ENCODE measurements around the gene CASP8.
"Not testable (repeated sequence)": the region's sequence is repeated elsewhere in the genome, so short reads cannot be mapped to it uniquely, and the experiment has no call there.

CASP8 gene

DNA sequence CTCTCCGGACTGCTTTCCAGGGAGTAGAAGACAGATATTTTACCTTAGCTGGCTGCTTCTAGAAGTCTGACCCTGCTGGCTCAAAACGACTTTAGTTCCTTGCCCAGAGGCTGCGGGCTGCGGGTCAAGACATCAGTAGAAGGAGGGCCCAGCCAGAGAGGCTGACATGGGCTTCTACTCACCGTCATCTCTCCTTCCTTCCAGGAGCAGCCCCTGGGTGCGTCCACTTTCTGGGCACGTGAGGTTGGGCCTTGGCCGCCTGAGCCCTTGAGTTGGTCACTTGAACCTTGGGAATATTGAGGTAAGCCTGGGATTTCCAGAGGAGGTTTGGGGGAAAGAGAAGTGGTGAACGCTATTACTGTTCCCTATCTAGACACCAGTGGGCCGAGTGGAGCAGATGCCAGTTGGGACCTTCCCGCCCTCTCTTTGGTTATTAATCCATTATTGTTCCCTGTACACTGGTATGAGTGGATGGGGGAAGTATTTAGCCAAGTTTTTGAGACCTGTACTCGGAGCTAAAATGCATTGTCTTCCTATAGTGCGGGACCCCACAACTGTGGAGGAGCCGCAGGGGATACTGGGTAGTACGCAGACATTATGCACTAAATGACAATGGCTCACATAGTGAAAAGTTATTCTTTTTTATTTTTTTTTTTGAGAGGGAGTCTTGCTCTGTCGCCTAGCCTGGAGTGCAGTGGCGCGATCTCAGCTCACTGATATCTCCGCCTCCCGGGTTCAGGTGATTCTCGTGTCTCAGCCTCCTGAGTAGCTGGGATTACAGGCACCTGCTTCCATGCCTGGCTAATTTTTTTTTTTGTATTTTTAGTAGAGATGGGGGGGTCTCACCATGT, 26.3 kb upstream of the CASP8 start:
- peak; percentile 62 for DNase-seq
- peak overlapping the region; percentile 97 for H3K4me3 Mint-ChIP-seq
- H3K9me3 Mint-ChIP-seq = no peaks in the 10 kb centered on the region
- peak overlapping the region; percentile 98 for H3K27ac Mint-ChIP-seq
- H3K27me3 Mint-ChIP-seq = no peaks in the 10 kb centered on the region
- H3K4me1 Mint-ChIP-seq (ENCODE audit: low read depth) = peaks cover 54% of the 10 kb centered on the region
- H3K36me3 Mint-ChIP-seq (ENCODE audit: low read depth) = peaks cover 48% of the 10 kb centered on the region

- Mint-ChIP-seq H3K9me3 (no peaks in the 10 kb centered on the region), H3K4me3 (peak overlapping the region; percentile 97), H3K4me1 (ENCODE audit: low read depth) (peaks cover 57% of the 10 kb centered on the region), H3K27ac (peak overlapping the region; percentile 98), H3K27me3 (no peaks in the 10 kb centered on the region), H3K36me3 (ENCODE audit: low read depth) (peaks cover 52% of the 10 kb centered on the region)
- DNase-seq = no peak
These were observed 25.6 kb upstream of the CASP8 start for GRCh38 chr2:201234663-201235135.

DNA sequence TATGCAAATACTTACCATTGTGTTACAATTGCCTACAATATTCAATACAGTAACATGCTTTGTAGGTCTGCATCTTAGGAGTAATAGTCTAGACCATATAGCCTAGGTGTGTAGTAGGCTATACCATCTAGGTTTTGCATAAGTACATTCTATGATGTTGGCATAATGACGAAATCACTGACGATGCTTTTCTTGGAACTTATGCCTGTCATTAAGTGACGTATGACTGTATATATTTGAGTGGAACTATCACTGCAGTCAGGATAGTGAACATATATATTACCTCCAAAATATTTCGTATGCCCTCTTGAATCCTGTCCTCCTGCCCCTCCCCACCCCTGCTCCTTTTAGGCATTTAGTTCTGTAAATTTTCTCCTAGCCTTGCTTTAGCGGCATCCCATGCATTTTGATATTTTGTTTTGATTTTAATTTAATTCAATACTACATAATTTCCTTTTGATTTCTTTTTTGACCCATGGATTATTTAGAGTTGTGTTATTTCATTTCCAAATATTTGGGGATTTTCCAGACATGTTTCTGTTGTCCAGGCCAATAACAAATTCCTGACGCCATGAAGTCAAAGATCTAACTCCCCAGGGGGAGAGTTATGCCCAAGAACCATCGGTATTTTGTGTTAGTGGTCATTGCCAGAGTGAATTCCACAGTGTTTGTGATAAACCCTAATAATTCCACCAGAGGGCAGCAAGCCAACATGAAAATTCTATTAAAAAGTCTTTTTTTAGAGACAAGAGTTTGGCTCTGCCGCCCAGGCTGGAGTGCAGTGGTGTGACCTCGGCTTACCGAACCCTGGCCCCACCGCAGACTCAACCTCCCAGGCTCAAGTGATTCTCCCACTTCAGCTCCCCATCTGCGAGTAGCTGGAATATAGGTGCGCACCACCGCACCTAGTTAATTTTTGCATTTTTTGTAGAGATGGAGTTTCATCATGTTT, 24.2 kb upstream of the CASP8 start:
- peaks cover 8% of the 10 kb centered on the region for H3K9me3 Mint-ChIP-seq
- peak overlapping the region; percentile 89 for H3K27ac Mint-ChIP-seq
- H3K27me3 Mint-ChIP-seq = no peaks in the 10 kb centered on the region
- peak; percentile 57 for DNase-seq
- peaks cover 59% of the 10 kb centered on the region for H3K4me1 Mint-ChIP-seq (ENCODE audit: low read depth)
- H3K36me3 Mint-ChIP-seq (ENCODE audit: low read depth) = peaks cover 67% of the 10 kb centered on the region
- H3K4me3 Mint-ChIP-seq = peak overlapping the region; percentile 97

GRCh38 chr2:201237486-201238123, 22.7 kb upstream of the CASP8 start:
- Mint-ChIP-seq H3K27me3 (no peaks in the 10 kb centered on the region), H3K27ac (peak overlapping the region; percentile 89), H3K4me1 (ENCODE audit: low read depth) (peaks cover 56% of the 10 kb centered on the region), H3K36me3 (ENCODE audit: low read depth) (peaks cover 81% of the 10 kb centered on the region), H3K9me3 (peaks cover 13% of the 10 kb centered on the region), H3K4me3 (peak overlapping the region; percentile 97)
- DNase-seq = no peak

GRCh38 chr2:201239167-201239935, 21.0 kb upstream of the CASP8 start:
- peaks cover 62% of the 10 kb centered on the region for H3K4me1 Mint-ChIP-seq (ENCODE audit: low read depth)
- peak overlapping the region; percentile 4 for H3K4me3 Mint-ChIP-seq
- DNase-seq, H3K27me3 Mint-ChIP-seq: not testable (repeated sequence)
- H3K9me3 Mint-ChIP-seq = peaks cover 13% of the 10 kb centered on the region
- H3K36me3 Mint-ChIP-seq (ENCODE audit: low read depth) = peaks cover 82% of the 10 kb centered on the region
- H3K27ac Mint-ChIP-seq = peak overlapping the region; percentile 60

DNA sequence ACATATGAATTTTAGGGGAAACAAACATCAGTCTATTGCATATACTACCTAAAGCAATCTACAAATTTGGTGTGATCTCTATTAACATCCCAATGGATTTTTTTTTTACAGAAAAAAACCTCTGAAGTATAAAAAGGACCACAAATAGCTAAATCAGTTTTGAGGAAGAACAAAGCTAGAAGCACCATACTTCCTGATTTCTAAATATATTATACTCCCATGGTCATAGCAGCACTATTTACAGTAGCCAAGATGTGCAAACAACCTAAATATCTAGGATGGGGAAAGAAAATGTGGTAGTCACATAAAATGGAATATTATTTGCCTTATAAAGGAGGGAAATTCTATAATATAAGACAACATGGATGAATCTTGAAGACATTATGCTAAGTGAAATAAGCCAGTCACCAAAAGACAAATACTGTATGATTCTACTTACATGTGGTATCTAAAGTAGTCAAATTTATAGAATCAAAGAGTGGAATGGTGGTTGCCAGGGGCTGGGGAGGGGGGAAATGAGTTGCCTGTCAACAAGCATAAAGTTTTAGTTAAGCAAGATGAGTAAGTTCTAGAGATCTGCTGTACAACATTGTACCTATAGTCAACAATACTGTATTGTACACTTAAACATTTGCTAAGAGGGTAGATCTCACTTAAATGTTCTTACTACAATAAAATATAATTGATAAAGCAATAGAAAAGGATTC, 17.6 kb upstream of the CASP8 start:
- Mint-ChIP-seq H3K27ac (no peak overlapping the region), H3K9me3 (peaks cover 13% of the 10 kb centered on the region), H3K4me1 (ENCODE audit: low read depth) (peaks cover 60% of the 10 kb centered on the region), H3K36me3 (ENCODE audit: low read depth) (peaks cover 76% of the 10 kb centered on the region), H3K27me3 (no peaks in the 10 kb centered on the region), H3K4me3 (no peak overlapping the region)
- DNase-seq = no peak

DNA sequence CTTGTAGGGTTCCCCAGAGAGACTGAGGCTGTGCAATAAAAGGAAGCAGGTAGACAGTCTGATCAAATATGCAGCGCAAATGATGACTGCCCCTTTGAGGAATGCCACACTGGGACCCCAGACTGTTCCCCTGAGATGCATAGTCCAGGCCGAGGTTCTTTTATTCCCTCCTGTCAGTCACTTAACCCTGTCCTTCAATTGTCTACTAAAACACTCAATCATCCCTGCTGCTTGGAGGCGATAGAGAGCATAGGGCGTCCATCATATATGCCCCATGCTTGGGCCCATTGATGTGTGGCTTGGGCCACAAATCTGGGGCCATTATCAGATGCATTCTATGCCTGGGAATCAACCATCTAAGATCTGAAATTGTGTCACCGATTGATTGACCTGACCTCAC, 15.5 kb upstream of the CASP8 start:
- no peaks in the 10 kb centered on the region for H3K27me3 Mint-ChIP-seq
- H3K4me3 Mint-ChIP-seq = no peak overlapping the region
- H3K36me3 Mint-ChIP-seq (ENCODE audit: low read depth) = peaks cover 72% of the 10 kb centered on the region
- H3K9me3 Mint-ChIP-seq = peaks cover 13% of the 10 kb centered on the region
- peak overlapping the region; percentile 35 for H3K27ac Mint-ChIP-seq
- no peak for DNase-seq
- peaks cover 69% of the 10 kb centered on the region for H3K4me1 Mint-ChIP-seq (ENCODE audit: low read depth)

DNA sequence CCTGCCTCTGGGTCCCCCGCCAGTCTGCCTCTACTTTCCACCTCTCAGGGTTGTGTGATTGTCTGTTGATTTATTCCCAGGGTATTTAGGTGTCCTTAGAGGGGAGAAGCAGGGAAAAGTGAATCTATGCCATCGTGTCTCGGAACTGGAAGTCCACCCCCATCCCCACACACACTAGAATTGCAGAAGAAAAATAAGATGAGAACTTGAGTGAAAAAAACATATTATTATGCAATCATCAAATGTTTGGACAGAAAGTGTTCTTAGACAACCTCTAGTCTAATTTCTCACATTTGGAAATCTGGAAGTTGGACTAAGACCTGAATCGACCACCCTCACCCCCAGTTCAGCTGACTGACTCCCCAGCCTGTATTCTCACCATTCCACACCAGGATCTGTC, 14.1 kb upstream of the CASP8 start:
- peaks cover 74% of the 10 kb centered on the region for H3K4me1 Mint-ChIP-seq (ENCODE audit: low read depth)
- H3K27ac Mint-ChIP-seq = no peak overlapping the region
- H3K4me3 Mint-ChIP-seq = no peak overlapping the region
- no peaks in the 10 kb centered on the region for H3K27me3 Mint-ChIP-seq
- H3K36me3 Mint-ChIP-seq (ENCODE audit: low read depth) = peaks cover 71% of the 10 kb centered on the region
- DNase-seq = no peak
- H3K9me3 Mint-ChIP-seq = peaks cover 3% of the 10 kb centered on the region

DNA sequence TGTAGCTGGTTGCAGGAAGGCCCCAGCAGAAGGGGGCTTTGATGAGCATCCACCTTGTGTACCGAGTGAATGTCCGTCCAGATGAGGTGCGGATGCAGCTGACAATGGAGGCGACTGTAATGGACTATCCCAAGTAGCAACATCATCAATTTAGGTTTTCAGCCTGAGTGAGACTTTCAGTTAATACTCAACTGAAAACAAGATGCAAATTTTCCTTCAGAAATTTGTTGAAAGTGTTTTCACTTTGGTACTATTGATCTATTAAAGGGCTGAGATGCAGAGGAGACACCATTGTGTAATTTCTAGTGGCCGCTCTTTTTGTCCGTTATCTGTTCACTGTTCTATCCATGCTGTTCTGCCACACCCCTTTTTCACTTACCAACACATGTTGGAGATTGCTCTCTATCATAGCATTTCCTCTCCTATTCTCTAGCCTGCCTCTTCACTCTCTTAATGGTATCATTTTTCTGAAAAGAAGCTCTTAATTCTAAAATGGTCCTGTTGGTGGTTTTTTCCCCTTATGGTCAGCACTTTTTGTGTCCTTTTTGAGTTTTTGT, 12.0 kb upstream of the CASP8 start:
- Mint-ChIP-seq H3K36me3 (ENCODE audit: low read depth) (peaks cover 63% of the 10 kb centered on the region), H3K9me3 (peaks cover 4% of the 10 kb centered on the region), H3K4me3 (no peak overlapping the region), H3K27me3 (no peaks in the 10 kb centered on the region), H3K27ac (no peak overlapping the region), H3K4me1 (ENCODE audit: low read depth) (peaks cover 75% of the 10 kb centered on the region)
- no peak for DNase-seq

GRCh38 chr2:201249889-201250288, 10.4 kb upstream of the CASP8 start:
- Mint-ChIP-seq H3K4me1 (ENCODE audit: low read depth) (peaks cover 75% of the 10 kb centered on the region), H3K9me3 (peaks cover 4% of the 10 kb centered on the region), H3K36me3 (ENCODE audit: low read depth) (peaks cover 56% of the 10 kb centered on the region), H3K27ac (no peak overlapping the region), H3K4me3 (no peak overlapping the region), H3K27me3 (no peaks in the 10 kb centered on the region)
- DNase-seq = no peak

GRCh38 chr2:201250741-201251140, 9.6 kb upstream of the CASP8 start:
- Mint-ChIP-seq H3K36me3 (ENCODE audit: low read depth) (peaks cover 56% of the 10 kb centered on the region), H3K9me3 (peaks cover 4% of the 10 kb centered on the region), H3K4me3 (no peak overlapping the region), H3K27me3 (no peaks in the 10 kb centered on the region), H3K4me1 (ENCODE audit: low read depth) (peaks cover 76% of the 10 kb centered on the region), H3K27ac (peak overlapping the region; percentile 0)
- DNase-seq = no peak

GRCh38 chr2:201254081-201254730, 6.1 kb upstream of the CASP8 start:
- Mint-ChIP-seq H3K36me3 (ENCODE audit: low read depth) (peaks cover 48% of the 10 kb centered on the region), H3K27ac (peak overlapping the region; percentile 56), H3K27me3 (no peaks in the 10 kb centered on the region), H3K4me3 (no peak overlapping the region), H3K4me1 (ENCODE audit: low read depth) (peaks cover 85% of the 10 kb centered on the region), H3K9me3 (peaks cover 4% of the 10 kb centered on the region)
- no peak for DNase-seq

Data from activated T-cell treated with anti-CD3 and anti-CD28 coated beads, Interleukin-2, amount 50 U/mL, for 24 hours (primary cell).